Measurements from ENCODE around the gene RBM7.

DNA sequence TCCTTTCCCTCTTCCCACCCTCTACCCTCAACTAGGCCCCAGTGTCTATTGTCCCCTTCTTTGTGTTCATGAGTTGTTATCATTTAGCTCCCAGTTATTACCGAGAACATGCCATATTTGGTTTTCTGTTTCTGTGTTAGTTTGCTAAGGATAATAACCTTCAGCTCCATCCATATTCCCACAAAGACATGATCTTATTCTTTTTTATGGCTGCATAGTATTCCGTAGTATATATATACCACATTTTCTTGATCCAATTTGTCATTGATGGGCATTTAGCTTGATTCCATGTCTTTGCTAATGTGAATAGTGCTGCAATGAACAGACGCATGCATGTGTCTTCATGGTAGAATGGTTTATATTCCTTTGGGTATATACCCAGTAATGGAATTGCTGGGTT lies 18.0 kb upstream of the RBM7 start:
- TF ChIP-seq, protein P1, sequence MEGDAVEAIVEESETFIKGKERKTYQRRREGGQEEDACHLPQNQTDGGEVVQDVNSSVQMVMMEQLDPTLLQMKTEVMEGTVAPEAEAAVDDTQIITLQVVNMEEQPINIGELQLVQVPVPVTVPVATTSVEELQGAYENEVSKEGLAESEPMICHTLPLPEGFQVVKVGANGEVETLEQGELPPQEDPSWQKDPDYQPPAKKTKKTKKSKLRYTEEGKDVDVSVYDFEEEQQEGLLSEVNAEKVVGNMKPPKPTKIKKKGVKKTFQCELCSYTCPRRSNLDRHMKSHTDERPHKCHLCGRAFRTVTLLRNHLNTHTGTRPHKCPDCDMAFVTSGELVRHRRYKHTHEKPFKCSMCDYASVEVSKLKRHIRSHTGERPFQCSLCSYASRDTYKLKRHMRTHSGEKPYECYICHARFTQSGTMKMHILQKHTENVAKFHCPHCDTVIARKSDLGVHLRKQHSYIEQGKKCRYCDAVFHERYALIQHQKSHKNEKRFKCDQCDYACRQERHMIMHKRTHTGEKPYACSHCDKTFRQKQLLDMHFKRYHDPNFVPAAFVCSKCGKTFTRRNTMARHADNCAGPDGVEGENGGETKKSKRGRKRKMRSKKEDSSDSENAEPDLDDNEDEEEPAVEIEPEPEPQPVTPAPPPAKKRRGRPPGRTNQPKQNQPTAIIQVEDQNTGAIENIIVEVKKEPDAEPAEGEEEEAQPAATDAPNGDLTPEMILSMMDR (IDR thresholded peaks at IDR 0.05; ENCODE audit: extremely low read depth in 1 of 2, insufficient read depth in 1 of 2, low read depth in 1 of 2, low read length in 2 of 2), result no peak
- TF ChIP-seq POLR2A (IDR thresholded peaks at IDR 0.05; ENCODE audit: low read depth, low read length), result no peak
- TF ChIP-seq MYC (IDR thresholded peaks at IDR 0.05; ENCODE audit: low read depth, low read length), result no peak
- TF ChIP-seq, protein P2, sequence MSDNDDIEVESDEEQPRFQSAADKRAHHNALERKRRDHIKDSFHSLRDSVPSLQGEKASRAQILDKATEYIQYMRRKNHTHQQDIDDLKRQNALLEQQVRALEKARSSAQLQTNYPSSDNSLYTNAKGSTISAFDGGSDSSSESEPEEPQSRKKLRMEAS (IDR thresholded peaks at IDR 0.05; ENCODE audit: insufficient read depth, insufficient read length), result no peak
- TF ChIP-seq POLR2AphosphoS5 (IDR thresholded peaks at IDR 0.05; ENCODE audit: insufficient read depth, low read depth, low read length), result no peak
